MM.1S (cell line): ENCODE results near the gene SUPV3L1.

Source experiments
- EZH2phosphoT487 ChIP-seq: fragments of 300-600 bp; sonication (generic); IDR thresholded peaks from 2 replicates; pipeline ENCODE4 v1.6.1; 2018; ENCODE audit warnings: antibody characterized with exemption, low read length
- TF ChIP-seq, protein P1 (sequence below): fragments of 300-600 bp; sonication (generic); IDR thresholded peaks from 2 replicates; pipeline ENCODE4 v1.5.1; 2016; ENCODE audit warnings: antibody characterized with exemption, low read length, mixed read lengths

DNA sequence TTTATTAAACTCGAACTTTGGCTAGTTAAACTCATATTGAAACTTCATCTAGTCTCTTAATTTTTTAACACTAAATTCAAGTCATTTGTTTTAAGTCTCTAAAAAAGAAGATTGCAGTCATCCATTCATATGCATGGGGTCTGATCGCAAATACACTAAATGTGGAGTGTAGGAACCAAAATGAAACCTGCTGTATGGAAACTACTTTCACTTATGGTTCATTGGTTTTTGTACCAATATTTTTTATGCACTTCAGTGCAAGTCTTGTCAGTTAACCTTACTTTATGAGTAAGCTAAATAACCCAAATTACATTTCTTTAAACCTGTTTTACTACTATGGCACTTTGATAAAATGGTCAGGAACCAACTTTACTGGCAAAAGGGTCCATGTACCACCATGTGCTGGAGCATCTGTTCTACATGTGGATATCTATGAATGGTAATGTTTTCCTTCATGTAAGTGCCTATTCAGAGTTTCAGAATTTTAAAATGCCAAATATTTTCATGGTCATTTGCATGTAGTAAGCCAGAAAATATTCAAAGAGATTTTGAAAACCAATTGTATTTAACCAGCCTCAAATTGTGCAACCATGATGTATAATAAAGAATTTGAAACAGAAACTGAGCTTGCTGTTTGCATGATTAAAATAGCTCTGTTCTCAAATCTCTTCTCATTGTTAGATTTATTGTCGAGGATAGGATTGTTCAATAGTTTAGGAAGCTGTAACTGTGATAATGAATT is 7.6 kb upstream of the SUPV3L1 start:
- TF ChIP-seq, protein P1, sequence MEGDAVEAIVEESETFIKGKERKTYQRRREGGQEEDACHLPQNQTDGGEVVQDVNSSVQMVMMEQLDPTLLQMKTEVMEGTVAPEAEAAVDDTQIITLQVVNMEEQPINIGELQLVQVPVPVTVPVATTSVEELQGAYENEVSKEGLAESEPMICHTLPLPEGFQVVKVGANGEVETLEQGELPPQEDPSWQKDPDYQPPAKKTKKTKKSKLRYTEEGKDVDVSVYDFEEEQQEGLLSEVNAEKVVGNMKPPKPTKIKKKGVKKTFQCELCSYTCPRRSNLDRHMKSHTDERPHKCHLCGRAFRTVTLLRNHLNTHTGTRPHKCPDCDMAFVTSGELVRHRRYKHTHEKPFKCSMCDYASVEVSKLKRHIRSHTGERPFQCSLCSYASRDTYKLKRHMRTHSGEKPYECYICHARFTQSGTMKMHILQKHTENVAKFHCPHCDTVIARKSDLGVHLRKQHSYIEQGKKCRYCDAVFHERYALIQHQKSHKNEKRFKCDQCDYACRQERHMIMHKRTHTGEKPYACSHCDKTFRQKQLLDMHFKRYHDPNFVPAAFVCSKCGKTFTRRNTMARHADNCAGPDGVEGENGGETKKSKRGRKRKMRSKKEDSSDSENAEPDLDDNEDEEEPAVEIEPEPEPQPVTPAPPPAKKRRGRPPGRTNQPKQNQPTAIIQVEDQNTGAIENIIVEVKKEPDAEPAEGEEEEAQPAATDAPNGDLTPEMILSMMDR = no peak
- TF ChIP-seq EZH2phosphoT487 = no peak
